ENCODE measurements around the gene ZNF70. TPM values are rescaled to one million over a fixed set of nuclear protein-coding genes. Genes with fewer than 3 reads are reported as not detected.

ZNF70 gene
- total and polyA plus RNA-seq, 2 experiments from 2014 or later = 2.3 to 5.2 TPM

DNA sequence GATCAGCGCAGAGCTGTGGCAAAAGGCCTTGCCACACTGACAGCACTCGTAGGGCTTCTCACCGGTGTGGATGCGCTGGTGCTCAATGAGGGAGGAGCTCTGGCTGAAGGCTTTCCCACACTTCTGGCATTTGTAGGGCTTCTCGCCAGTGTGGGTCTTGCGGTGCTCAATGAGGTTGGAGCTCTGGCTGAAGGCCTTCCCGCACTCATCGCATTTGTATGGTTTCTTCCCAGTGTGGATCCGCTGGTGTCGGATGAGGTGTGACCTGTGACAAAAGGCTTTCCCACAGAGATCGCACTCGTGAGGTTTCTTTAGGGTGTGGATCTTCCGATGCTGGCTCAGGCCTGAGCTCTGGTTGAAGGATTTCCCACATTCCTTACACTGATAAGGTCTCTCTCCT is 6.9 kb downstream of the ZNF70 start:
- TF ChIP-seq, protein P1, sequence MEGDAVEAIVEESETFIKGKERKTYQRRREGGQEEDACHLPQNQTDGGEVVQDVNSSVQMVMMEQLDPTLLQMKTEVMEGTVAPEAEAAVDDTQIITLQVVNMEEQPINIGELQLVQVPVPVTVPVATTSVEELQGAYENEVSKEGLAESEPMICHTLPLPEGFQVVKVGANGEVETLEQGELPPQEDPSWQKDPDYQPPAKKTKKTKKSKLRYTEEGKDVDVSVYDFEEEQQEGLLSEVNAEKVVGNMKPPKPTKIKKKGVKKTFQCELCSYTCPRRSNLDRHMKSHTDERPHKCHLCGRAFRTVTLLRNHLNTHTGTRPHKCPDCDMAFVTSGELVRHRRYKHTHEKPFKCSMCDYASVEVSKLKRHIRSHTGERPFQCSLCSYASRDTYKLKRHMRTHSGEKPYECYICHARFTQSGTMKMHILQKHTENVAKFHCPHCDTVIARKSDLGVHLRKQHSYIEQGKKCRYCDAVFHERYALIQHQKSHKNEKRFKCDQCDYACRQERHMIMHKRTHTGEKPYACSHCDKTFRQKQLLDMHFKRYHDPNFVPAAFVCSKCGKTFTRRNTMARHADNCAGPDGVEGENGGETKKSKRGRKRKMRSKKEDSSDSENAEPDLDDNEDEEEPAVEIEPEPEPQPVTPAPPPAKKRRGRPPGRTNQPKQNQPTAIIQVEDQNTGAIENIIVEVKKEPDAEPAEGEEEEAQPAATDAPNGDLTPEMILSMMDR (IDR thresholded peaks at IDR 0.05; ENCODE audit: poor library complexity) = no peak
- TF ChIP-seq EZH2 (IDR thresholded peaks at IDR 0.05; ENCODE audit: borderline replicate concordance) (no peak), EZH2phosphoT487 (IDR thresholded peaks at IDR 0.05; ENCODE audit: low read depth, severe bottlenecking, unreplicated experiment) (no peak)
- no peak overlapping the region for H3K4me3 ChIP-seq
- no peaks in the 10 kb centered on the region for H3K4me1 ChIP-seq (ENCODE audit: insufficient read depth)
- DNase-seq (ENCODE audit: low spot score) = no peak
- H3K4me2 ChIP-seq = no peak overlapping the region
- no peaks in the 10 kb centered on the region for H3K9me2 ChIP-seq (replicated peaks; ENCODE audit: insufficient read depth)
- WGBS (ENCODE audit: low lambda C conversion rate, missing lambda C conversion rate) = 96% methylated on average over 13 of the region's 13 CpGs
- no peaks in the 10 kb centered on the region for H4K20me1 ChIP-seq (ENCODE audit: insufficient read depth, poor library complexity, severe bottlenecking)
- no peak overlapping the region for H3K27ac ChIP-seq
- no peaks in the 10 kb centered on the region for H3K36me3 ChIP-seq (replicated peaks; ENCODE audit: insufficient read depth, low read depth)
- H3K9me3 ChIP-seq (ENCODE audit: low read depth) = no peaks in the 10 kb centered on the region
- H3K79me2 ChIP-seq = peaks cover 21% of the 10 kb centered on the region
- H2AFZ ChIP-seq = no peak overlapping the region
- H3K27me3 ChIP-seq = no peaks in the 10 kb centered on the region

DNA sequence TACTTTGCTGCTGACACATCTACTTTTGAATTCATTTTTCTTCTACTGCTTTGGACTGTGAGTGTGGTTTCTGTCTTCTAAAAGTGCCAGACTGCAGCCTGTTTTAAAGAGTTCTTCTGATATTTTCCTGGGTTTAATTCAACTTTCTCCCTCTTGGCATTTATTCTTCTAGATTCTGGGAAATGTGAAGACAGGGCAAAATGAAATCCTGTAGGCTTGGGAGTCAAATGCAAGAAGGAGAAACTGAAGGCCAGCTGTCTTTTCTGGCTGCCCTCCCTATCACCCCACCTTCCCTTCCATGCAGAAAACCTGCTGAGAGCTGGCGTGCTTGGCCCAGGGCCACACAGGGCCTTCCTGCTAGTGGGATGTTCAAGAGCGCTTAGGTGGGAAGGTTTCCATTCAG is 7.6 kb downstream of the ZNF70 start:
- no peak overlapping the region for H3K27ac ChIP-seq

DNA sequence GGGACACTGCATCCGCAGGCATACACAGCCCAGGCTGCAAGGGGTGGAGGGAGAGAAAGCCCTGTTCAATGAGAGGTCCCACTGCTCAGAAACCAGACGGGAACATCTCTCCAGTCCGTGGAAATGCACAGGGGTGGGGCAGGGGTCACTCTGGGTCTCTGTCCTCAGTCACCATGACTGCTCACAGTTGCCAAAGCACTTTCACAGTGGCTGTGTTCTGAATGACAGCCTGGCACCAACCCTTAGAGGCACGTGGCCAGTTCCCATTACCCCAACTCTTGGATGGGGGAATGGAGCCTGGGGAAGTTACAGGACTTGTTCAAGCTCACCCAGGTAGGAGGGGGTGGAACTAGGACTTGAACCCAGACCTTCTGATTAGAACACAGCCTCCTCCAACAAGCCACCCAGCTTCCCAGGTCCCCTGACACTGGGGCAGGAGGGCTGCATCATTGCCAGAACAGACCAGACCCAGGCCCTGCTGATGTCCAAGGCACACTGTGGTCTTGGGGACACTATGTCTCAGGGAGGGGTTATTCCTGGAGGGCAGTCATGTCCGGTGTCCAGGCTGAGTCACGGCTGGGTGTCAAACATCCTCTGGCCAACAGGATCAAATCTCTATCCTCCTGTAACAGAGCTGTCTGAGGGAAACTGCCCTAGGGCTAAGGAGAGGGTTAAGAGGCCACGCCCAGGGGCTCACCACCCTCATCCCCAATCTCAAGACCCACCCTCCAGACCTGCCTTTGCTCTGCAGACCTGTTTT is 8.2 kb downstream of the ZNF70 start:
- 93% methylated on average over 7 of the region's 7 CpGs for WGBS (ENCODE audit: low lambda C conversion rate, missing lambda C conversion rate)
- Histone ChIP-seq H3K4me3 (no peak overlapping the region), H3K36me3 (replicated peaks; ENCODE audit: insufficient read depth, low read depth) (no peaks in the 10 kb centered on the region), H3K4me2 (no peak overlapping the region), H3K27ac (no peak overlapping the region), H3K4me1 (ENCODE audit: insufficient read depth) (no peaks in the 10 kb centered on the region), H3K9me2 (replicated peaks; ENCODE audit: insufficient read depth) (no peaks in the 10 kb centered on the region), H3K9me3 (ENCODE audit: low read depth) (no peaks in the 10 kb centered on the region), H2AFZ (no peak overlapping the region), H3K79me2 (peaks cover 9% of the 10 kb centered on the region), H4K20me1 (ENCODE audit: insufficient read depth, poor library complexity, severe bottlenecking) (no peaks in the 10 kb centered on the region), H3K27me3 (no peaks in the 10 kb centered on the region)
- TF ChIP-seq EZH2 (IDR thresholded peaks at IDR 0.05; ENCODE audit: borderline replicate concordance) = no peak
- TF ChIP-seq EZH2phosphoT487 (IDR thresholded peaks at IDR 0.05; ENCODE audit: low read depth, severe bottlenecking, unreplicated experiment) = no peak
- TF ChIP-seq, protein P1 (IDR thresholded peaks at IDR 0.05; ENCODE audit: poor library complexity) = no peak
- DNase-seq (ENCODE audit: low spot score) = no peak

More for the DNA sequence above, 7.6 kb downstream of the ZNF70 start:
- Histone ChIP-seq H4K20me1 (ENCODE audit: insufficient read depth, poor library complexity, severe bottlenecking) (no peaks in the 10 kb centered on the region), H3K27me3 (no peaks in the 10 kb centered on the region), H3K4me3 (no peak overlapping the region), H3K4me2 (no peak overlapping the region), H3K4me1 (ENCODE audit: insufficient read depth) (no peaks in the 10 kb centered on the region), H2AFZ (no peak overlapping the region), H3K36me3 (replicated peaks; ENCODE audit: insufficient read depth, low read depth) (no peaks in the 10 kb centered on the region), H3K9me3 (ENCODE audit: low read depth) (no peaks in the 10 kb centered on the region), H3K9me2 (replicated peaks; ENCODE audit: insufficient read depth) (no peaks in the 10 kb centered on the region), H3K79me2 (peaks cover 15% of the 10 kb centered on the region)
- 88% methylated on average over 2 of the region's 2 CpGs for WGBS (ENCODE audit: low lambda C conversion rate, missing lambda C conversion rate)
- TF ChIP-seq EZH2 (IDR thresholded peaks at IDR 0.05; ENCODE audit: borderline replicate concordance) (no peak), EZH2phosphoT487 (IDR thresholded peaks at IDR 0.05; ENCODE audit: low read depth, severe bottlenecking, unreplicated experiment) (no peak)
- TF ChIP-seq, protein P1 (IDR thresholded peaks at IDR 0.05; ENCODE audit: poor library complexity) = no peak
- DNase-seq (ENCODE audit: low spot score) = no peak

Data from hepatocyte (in vitro differentiated cells).